Fibroblast of mammary gland (primary cell): ENCODE results near the gene CD99.
A peak's percentile ranks its signal among the peaks of the same experiment; 100 is the strongest.

Source experiments
- DNase-seq: peaks from one replicate; pipeline ENCODE4 v3.0.0-alpha.2; 2010; ENCODE audit warnings: low read depth
- H3K4me3 ChIP-seq: 2 replicates; pipeline ENCODE4 v1.5.1; 2011; ENCODE audit warnings: low read depth, mild to moderate bottlenecking, low read length, moderate library complexity; ENCODE audit not compliant: control insufficient read depth
- CTCF ChIP-seq: conservative IDR thresholded peaks from 2 replicates; pipeline ENCODE4 v1.5.1; 2011; ENCODE audit warnings: low read depth, low read length, inconsistent platforms; ENCODE audit not compliant: control insufficient read depth, insufficient read depth

CD99 gene

GRCh38 chrX:2696698-2697215 lies 5.7 kb downstream of the CD99 start:
- peak; percentile 95 for DNase-seq
- H3K4me3 ChIP-seq: no peak overlapping the region
- no peak for TF ChIP-seq CTCF

GRCh38 chrX:2697306-2697705 lies 6.2 kb downstream of the CD99 start:
- no peak for TF ChIP-seq CTCF
- no peak overlapping the region for H3K4me3 ChIP-seq
- no peak for DNase-seq

GRCh38 chrX:2697741-2698299 lies 6.7 kb downstream of the CD99 start:
- DNase-seq: peak; percentile 60
- H3K4me3 ChIP-seq: no peak overlapping the region
- TF ChIP-seq CTCF: no peak

GRCh38 chrX:2698604-2699003 lies 7.5 kb downstream of the CD99 start:
- H3K4me3 ChIP-seq: no peak overlapping the region
- DNase-seq: no peak
- no peak for TF ChIP-seq CTCF

GRCh38 chrX:2699959-2700358 lies 8.9 kb downstream of the CD99 start:
- TF ChIP-seq CTCF: no peak
- H3K4me3 ChIP-seq: no peak overlapping the region
- DNase-seq: no peak

GRCh38 chrX:2700405-2701320 lies 9.6 kb downstream of the CD99 start:
- DNase-seq: no peak
- no peak for TF ChIP-seq CTCF
- no peak overlapping the region for H3K4me3 ChIP-seq
